Glutamatergic neuron (in vitro differentiated cells): ENCODE measurements around the gene GLYAT. TPM values are rescaled to one million over a fixed set of nuclear protein-coding genes. Genes with fewer than 3 reads are reported as not detected.
"Not testable (repeated sequence)": the region's sequence is repeated elsewhere in the genome, so short reads cannot be mapped to it uniquely, and the experiment has no call there.

ENCODE experiments used
- DNase-seq: peaks from one replicate; pipeline ENCODE4 v3.0.0; 2022
- H3K27ac Mint-ChIP-seq: one replicate; pipeline ENCODE4 v1.8.0; 2020; ENCODE audit warnings: mild to moderate bottlenecking, mixed read lengths, inconsistent platforms; ENCODE audit not compliant: unreplicated experiment
- H3K27me3 Mint-ChIP-seq: one replicate; pipeline ENCODE4 v1.8.0; 2020; ENCODE audit warnings: mild to moderate bottlenecking, moderate library complexity, mixed read lengths, inconsistent platforms; ENCODE audit not compliant: unreplicated experiment
- H3K36me3 Mint-ChIP-seq: one replicate; pipeline ENCODE4 v1.8.0; 2020; ENCODE audit warnings: mild to moderate bottlenecking, mixed read lengths, inconsistent platforms; ENCODE audit not compliant: unreplicated experiment
- H3K4me1 Mint-ChIP-seq: one replicate; pipeline ENCODE4 v1.8.0; 2020; ENCODE audit warnings: mild to moderate bottlenecking, low read depth, mixed read lengths, inconsistent platforms; ENCODE audit not compliant: unreplicated experiment
- H3K4me3 Mint-ChIP-seq: one replicate; pipeline ENCODE4 v1.8.0; 2020; ENCODE audit warnings: mild to moderate bottlenecking, mixed read lengths, inconsistent platforms; ENCODE audit not compliant: unreplicated experiment
- H3K9me3 Mint-ChIP-seq: one replicate; pipeline ENCODE4 v1.8.0; 2020; ENCODE audit warnings: mild to moderate bottlenecking, moderate library complexity, mixed read lengths, inconsistent platforms; ENCODE audit not compliant: unreplicated experiment
- CTCF ChIP-seq: fragments of 200-600 bp; sonication (generic); IDR thresholded peaks from one replicate; pipeline ENCODE4 v1.5.0; 2021; ENCODE audit not compliant: partially characterized antibody, unreplicated experiment
- total RNA-seq: library from RNA; stranded (reverse); fragmentation: NEBNext Ultra II Directional; extraction: Animal tissue kit (Norgen Biotek cat#: 25700); gene quantifications from one replicate; pipeline ENCODE4 v1.2.1, GENCODE V29; 2021; ENCODE audit not compliant: unreplicated experiment

GLYAT gene
- total RNA-seq, 1 donor from 2014 or later: not detected

- peaks cover 2% of the 10 kb centered on the region for H3K9me3 Mint-ChIP-seq
- no peaks in the 10 kb centered on the region for H3K36me3 Mint-ChIP-seq
- no peaks in the 10 kb centered on the region for H3K4me1 Mint-ChIP-seq
- no peak for TF ChIP-seq CTCF
- H3K27ac Mint-ChIP-seq: no peak overlapping the region
- H3K27me3 Mint-ChIP-seq: no peaks in the 10 kb centered on the region
- H3K4me3 Mint-ChIP-seq: no peak overlapping the region
- DNase-seq: no peak
Measured at GRCh38 chr11:58719406-58720117, 12.2 kb downstream of the GLYAT start.

DNA sequence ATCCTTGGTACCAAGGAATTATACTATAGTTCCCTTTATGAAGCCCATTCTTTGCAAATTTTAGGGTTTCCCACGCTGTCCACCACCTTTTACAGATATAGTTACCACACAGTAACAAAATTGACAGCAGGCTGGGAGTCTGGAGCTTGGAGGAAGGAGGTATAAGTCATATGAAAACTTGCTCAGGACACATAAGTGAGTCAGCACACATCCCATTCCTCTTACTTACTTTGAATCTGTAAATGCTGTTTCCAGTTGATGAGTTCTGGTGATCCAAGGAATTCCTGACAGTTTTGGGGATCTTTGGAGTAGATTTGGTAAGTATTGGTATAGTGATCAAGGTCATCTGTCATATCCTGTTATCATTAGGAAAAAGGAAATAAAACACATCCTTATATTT, 19.2 kb downstream of the GLYAT start:
- Mint-ChIP-seq H3K4me3 (no peak overlapping the region), H3K27ac (no peak overlapping the region), H3K27me3 (no peaks in the 10 kb centered on the region), H3K36me3 (peaks cover 4% of the 10 kb centered on the region), H3K4me1 (no peaks in the 10 kb centered on the region), H3K9me3 (peaks cover 2% of the 10 kb centered on the region)
- no peak for TF ChIP-seq CTCF
- DNase-seq: no peak

DNA sequence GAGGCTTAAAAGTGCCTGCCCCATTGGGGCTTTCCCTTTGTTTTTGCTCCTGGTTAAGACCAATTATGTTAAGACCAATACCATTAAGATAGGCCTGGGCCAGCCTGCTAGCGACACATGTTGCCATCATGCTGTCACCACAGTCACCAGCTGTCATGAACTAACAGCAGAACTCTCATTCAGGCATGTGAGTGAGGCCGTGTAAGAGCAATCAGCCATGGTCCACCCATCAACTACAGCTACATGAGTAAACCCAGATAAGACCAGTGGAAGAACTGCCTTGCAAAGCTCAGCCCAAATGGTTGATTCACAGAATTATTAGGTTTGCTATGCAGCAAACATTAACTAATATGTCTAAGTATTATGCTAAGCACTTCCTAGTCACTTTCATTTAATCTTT, 19.9 kb downstream of the GLYAT start:
- peaks cover 8% of the 10 kb centered on the region for H3K9me3 Mint-ChIP-seq

DNA sequence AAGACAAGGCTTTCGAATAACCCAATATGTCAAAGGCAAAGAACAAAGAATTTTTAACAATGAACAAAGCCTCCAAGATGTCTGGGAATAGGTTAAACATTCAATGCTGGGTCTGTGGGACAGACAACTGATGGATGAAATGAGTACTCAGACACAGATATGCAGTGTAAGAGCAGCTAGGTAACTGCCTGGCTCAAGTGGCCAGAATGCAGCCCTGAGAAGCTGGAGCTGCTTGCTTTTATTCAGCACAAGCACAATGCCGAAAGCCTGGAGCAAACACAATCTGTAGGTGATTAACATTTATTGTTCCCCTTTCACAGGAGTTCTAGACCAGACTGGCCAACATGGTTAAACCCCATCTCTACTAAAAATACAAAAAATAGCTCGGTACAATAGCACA, 24.0 kb downstream of the GLYAT start:
- no peak overlapping the region for H3K4me3 Mint-ChIP-seq
- no peaks in the 10 kb centered on the region for H3K4me1 Mint-ChIP-seq
- peaks cover 4% of the 10 kb centered on the region for H3K36me3 Mint-ChIP-seq
- H3K27ac Mint-ChIP-seq: no peak overlapping the region
- DNase-seq: no peak
- TF ChIP-seq CTCF: no peak
- peaks cover 8% of the 10 kb centered on the region for H3K9me3 Mint-ChIP-seq
- H3K27me3 Mint-ChIP-seq: no peaks in the 10 kb centered on the region

More for the DNA sequence above, 19.9 kb downstream of the GLYAT start:
- H3K4me3 Mint-ChIP-seq: no peak overlapping the region
- no peak overlapping the region for H3K27ac Mint-ChIP-seq
- no peaks in the 10 kb centered on the region for H3K4me1 Mint-ChIP-seq
- peaks cover 4% of the 10 kb centered on the region for H3K36me3 Mint-ChIP-seq
- DNase-seq: peak; percentile 25
- H3K27me3 Mint-ChIP-seq: no peaks in the 10 kb centered on the region
- TF ChIP-seq CTCF: no peak

GRCh38 chr11:58696825-58697224, 34.9 kb downstream of the GLYAT start:
- H3K36me3 Mint-ChIP-seq, H3K4me3 Mint-ChIP-seq, DNase-seq, H3K27ac Mint-ChIP-seq, H3K4me1 Mint-ChIP-seq, H3K9me3 Mint-ChIP-seq, H3K27me3 Mint-ChIP-seq: not testable (repeated sequence)
